HCT116 (cell line): ENCODE measurements around the gene COG6. TPM values are rescaled to one million over a fixed set of nuclear protein-coding genes. Genes with fewer than 3 reads are reported as not detected.

ENCODE experiments used
- ATAC-seq: fragments of 200-7000 bp; cut with Tn5 transposase; 2 replicates; pipeline ENCODE4 v1.9.1; 2020; ENCODE audit warnings: mild to moderate bottlenecking, moderate library complexity
- BruUV-seq: library from RNA; stranded (reverse); fragments of 400-500 nt; replicated peaks from 2 replicates; lab custom pipeline; 2021; lab: Mats Ljungman, UMichigan
- CTCF ChIA-PET: fragments of 300-600 bp; sonication (Branson Sonifier 250); formaldehyde crosslinking; loops from one replicate; lab custom pipeline; 2021; ENCODE audit warnings: antibody characterized with exemption; lab: Charles Lee
- POLR2A ChIA-PET: fragments of 300-600, 350-600 bp; sonication (Branson Sonifier 250); formaldehyde crosslinking; loops from one replicate; lab custom pipeline; 2021; ENCODE audit warnings: antibody characterized with exemption; lab: Charles Lee
- RAD21 ChIA-PET, 2 experiments: fragments of 300-600 bp; sonication (Branson Sonifier 250); formaldehyde crosslinking; loops; one replicate each; lab custom pipeline; 2023; ENCODE audit warnings: low total read pairs in 2 of 2; ENCODE audit not compliant: uncharacterized antibody in 2 of 2, unreplicated experiment in 2 of 2, low non-redundant PET in 1 of 2; lab: Charles Lee
- DNase-seq: peaks from one replicate; pipeline ENCODE4 v3.0.0-alpha.2; 2010; ENCODE audit warnings: low read depth, low spot score
- H2AFZ ChIP-seq: fragments of 200-600 bp; shearing (Covaris generic), sonication (generic); 2 replicates; pipeline ENCODE4 v1.6.1; 2017; ENCODE audit warnings: low read depth, mixed run types, mixed read lengths, antibody characterized with exemption, low read length; ENCODE audit not compliant: poor library complexity, severe bottlenecking
- H3K27ac ChIP-seq: 2 replicates; pipeline ENCODE4 v1.5.1; 2012; ENCODE audit warnings: low read depth, low read length
- H3K27me3 ChIP-seq: fragments of 200-600 bp; sonication (generic); 2 replicates; pipeline ENCODE4 v1.6.1; 2016; ENCODE audit warnings: mixed run types, low read length, mixed read lengths; ENCODE audit not compliant: insufficient read depth
- H3K36me3 ChIP-seq, 2 experiments: fragments of 200-500 bp in 1 of 2; fragments of 200-600 bp in 1 of 2; sonication (Bioruptor generic) in 1 of 2; sonication (generic) in 1 of 2; 2 replicates each; pipeline versions ENCODE4 v1.5.1 to v1.6.1; 2014 to 2016; ENCODE audit warnings: low read length in 2 of 2, inconsistent platforms in 1 of 2, mixed read lengths in 1 of 2, mixed run types in 1 of 2; ENCODE audit not compliant: insufficient read depth in 2 of 2, control insufficient read depth in 1 of 2
- H3K4me1 ChIP-seq, 2 experiments: fragments of 200-600 bp in 1 of 2; sonication (generic) in 1 of 2; 2 replicates each; pipeline versions ENCODE4 v1.5.1 to v1.6.1; 2012 to 2017; ENCODE audit warnings: low read length in 2 of 2, inconsistent platforms in 1 of 2, mild to moderate bottlenecking in 1 of 2, mixed read lengths in 1 of 2, mixed run types in 1 of 2, moderate library complexity in 1 of 2; ENCODE audit not compliant: insufficient read depth in 2 of 2, control insufficient read depth in 1 of 2
- H3K4me2 ChIP-seq: fragments of 200-600 bp; sonication (generic); 2 replicates; pipeline ENCODE4 v1.6.1; 2017; ENCODE audit warnings: mixed run types, low read length, mixed read lengths
- H3K4me3 ChIP-seq, 2 experiments: fragments of 200-600 bp in 1 of 2; sonication (generic) in 1 of 2; replicated peaks in 1 of 2; 2 replicates each; pipeline ENCODE4 v1.5.1; 2011 to 2016; ENCODE audit warnings: low read length in 2 of 2, control low read depth in 1 of 2, low read depth in 1 of 2, mild to moderate bottlenecking in 1 of 2, mixed read lengths in 1 of 2, mixed run types in 1 of 2
- H3K79me2 ChIP-seq: fragments of 200-600 bp; sonication (generic); 2 replicates; pipeline ENCODE4 v1.6.1; 2017; ENCODE audit warnings: mild to moderate bottlenecking, mixed run types, low read length, moderate library complexity, mixed read lengths; ENCODE audit not compliant: insufficient read depth
- H3K9ac ChIP-seq: fragments of 200-600 bp; sonication (generic); 2 replicates; pipeline ENCODE4 v1.6.1; 2016; ENCODE audit warnings: low read length, mixed read lengths
- H3K9me2 ChIP-seq: fragments of 200-600 bp; sonication (generic), shearing (Covaris generic); 2 replicates; pipeline ENCODE4 v1.6.1; 2017; ENCODE audit warnings: mixed run types, mild to moderate bottlenecking, moderate library complexity; ENCODE audit not compliant: insufficient read depth
- H3K9me3 ChIP-seq, 2 experiments: fragments of 200-500 bp in 1 of 2; fragments of 200-600 bp in 1 of 2; sonication (Bioruptor generic) in 1 of 2; sonication (generic) in 1 of 2; 2 replicates each; pipeline ENCODE4 v1.6.1; 2014 to 2017; ENCODE audit warnings: low read length in 2 of 2, mixed read lengths in 2 of 2, inconsistent platforms in 1 of 2, low read depth in 1 of 2, mild to moderate bottlenecking in 1 of 2, mixed run types in 1 of 2, moderate library complexity in 1 of 2; ENCODE audit not compliant: control insufficient read depth in 1 of 2, insufficient read depth in 1 of 2
- H4K20me1 ChIP-seq: fragments of 200-600 bp; sonication (generic), shearing (Covaris generic); 2 replicates; pipeline ENCODE4 v1.6.1; 2017; ENCODE audit warnings: mixed run types, mild to moderate bottlenecking, moderate library complexity; ENCODE audit not compliant: insufficient read depth
- CBX3 ChIP-seq: IDR thresholded peaks from 2 replicates; pipeline ENCODE4 v1.6.1; 2012; ENCODE audit warnings: low read depth
- ELF1 ChIP-seq: IDR thresholded peaks from 2 replicates; pipeline ENCODE4 v1.6.1; 2012; ENCODE audit warnings: low read depth, borderline replicate concordance
- EZH2 ChIP-seq: fragments of 200-600 bp; sonication (generic); IDR thresholded peaks from 2 replicates; pipeline ENCODE4 v1.6.1; 2017; ENCODE audit warnings: antibody characterized with exemption, mixed run types
- POLR2AphosphoS5 ChIP-seq: IDR thresholded peaks from 2 replicates; pipeline ENCODE4 v1.6.1; 2011; ENCODE audit warnings: mild to moderate bottlenecking, low read depth, low read length, moderate library complexity
- REST ChIP-seq: IDR thresholded peaks from 2 replicates; pipeline ENCODE4 v1.6.1; 2012; ENCODE audit warnings: low read depth
- SRF ChIP-seq: IDR thresholded peaks from 2 replicates; pipeline ENCODE4 v1.6.1; 2012; ENCODE audit warnings: low read depth
- ZNF274 ChIP-seq: fragments of 200-500 bp; sonication (Bioruptor generic); IDR thresholded peaks from 2 replicates; pipeline ENCODE4 v1.6.1; 2014; ENCODE audit warnings: mild to moderate bottlenecking, low read depth, low read length, inconsistent platforms
- intact Hi-C: fragments of 100-400 bp; cut with micrococcal nuclease; formaldehyde crosslinking; loops from 2 replicates; pipeline ENCODE4 v1.10.0; 2022
- total RNA-seq: library from RNA; stranded (reverse); gene quantifications from one replicate; pipeline ENCODE4 v1.2.1, GENCODE V29; 2021; ENCODE audit not compliant: unreplicated experiment

COG6 gene
- total RNA-seq, 1 experiment from 2014 or later, result 33.6 TPM

- H3K36me3 ChIP-seq, result no peaks in the 10 kb centered on the region
- no peaks in the 10 kb centered on the region for H3K9me2 ChIP-seq
- ATAC-seq, result no peak
- no peaks in the 10 kb centered on the region for H3K9me3 ChIP-seq
- no peaks in the 10 kb centered on the region for H3K4me1 ChIP-seq
- H3K4me2 ChIP-seq, result no peak overlapping the region
- H3K27me3 ChIP-seq, result no peaks in the 10 kb centered on the region
- CTCF ChIA-PET, result no interaction called here
- BruUV-seq, result no TSS peak
- H3K79me2 ChIP-seq, result no peaks in the 10 kb centered on the region
- no peak overlapping the region for H3K27ac ChIP-seq
- DNase-seq, result no peak
- no peak overlapping the region for H3K9ac ChIP-seq
- POLR2A ChIA-PET, result no interaction called here
- TF ChIP-seq CBX3, result no peak
- TF ChIP-seq EZH2, result no peak
- TF ChIP-seq POLR2AphosphoS5, result no peak
- no peak for TF ChIP-seq ELF1
- TF ChIP-seq REST, result no peak
- TF ChIP-seq SRF, result no peak
- no peak for TF ChIP-seq ZNF274
- RAD21 ChIA-PET, result interaction anchor here in 1 of 2 experiments (0.6 kb wide), 1 partner anchor 913 kb away, joined by 3 read pairs; no protein-coding TSS in a partner anchor
- no peak overlapping the region for H2AFZ ChIP-seq
- intact Hi-C loops, result loop anchor here (5.0 kb wide), 1 partner anchor 914 kb away; no protein-coding TSS in a partner anchor
- no peaks in the 10 kb centered on the region for H4K20me1 ChIP-seq
- no peak overlapping the region for H3K4me3 ChIP-seq
Observed at GRCh38 chr13:39767791-39768517, 112.5 kb downstream of the COG6 start.
